Type B pancreatic cell (in vitro differentiated cells): ENCODE data around the gene XXYLT1. TPM values are rescaled to one million over a fixed set of nuclear protein-coding genes. Genes with fewer than 3 reads are reported as not detected.

ENCODE experiments used
- DNase-seq: peaks from one replicate; pipeline ENCODE4 v3.0.0; 2021; ENCODE audit warnings: mixed read lengths; ENCODE audit not compliant: unreplicated experiment; ENCODE audit errors: extremely low spot score
- H3K27ac Mint-ChIP-seq: 2 replicates; pipeline ENCODE4 v1.8.0; 2021; ENCODE audit warnings: mild to moderate bottlenecking, mixed read lengths
- H3K27me3 Mint-ChIP-seq: 2 replicates; pipeline ENCODE4 v1.8.0; 2021; ENCODE audit warnings: mixed read lengths
- H3K36me3 Mint-ChIP-seq: 2 replicates; pipeline ENCODE4 v1.8.0; 2021; ENCODE audit warnings: mixed read lengths
- H3K4me1 Mint-ChIP-seq: one replicate; pipeline ENCODE4 v1.8.0; 2021; ENCODE audit warnings: mixed read lengths; ENCODE audit not compliant: unreplicated experiment
- H3K4me3 Mint-ChIP-seq: 2 replicates; pipeline ENCODE4 v1.8.0; 2021; ENCODE audit warnings: mild to moderate bottlenecking, mixed read lengths
- H3K9me3 Mint-ChIP-seq: 2 replicates; pipeline ENCODE4 v1.8.0; 2021; ENCODE audit warnings: mixed read lengths
- total RNA-seq: library from RNA; stranded (reverse); gene quantifications from 2 replicates; pipeline ENCODE4 v1.2.1, GENCODE V29; 2021; ENCODE audit warnings: low replicate concordance
- TF ChIP-seq, protein P1 (sequence below): fragments of 200-600 bp; sonication (generic); conservative IDR thresholded peaks from 2 replicates; pipeline ENCODE4 v1.5.0; 2021; ENCODE audit warnings: antibody characterized with exemption, mild to moderate bottlenecking

Gene XXYLT1
- total RNA-seq, 1 donor from 2014 or later, result 27.0 TPM

DNA sequence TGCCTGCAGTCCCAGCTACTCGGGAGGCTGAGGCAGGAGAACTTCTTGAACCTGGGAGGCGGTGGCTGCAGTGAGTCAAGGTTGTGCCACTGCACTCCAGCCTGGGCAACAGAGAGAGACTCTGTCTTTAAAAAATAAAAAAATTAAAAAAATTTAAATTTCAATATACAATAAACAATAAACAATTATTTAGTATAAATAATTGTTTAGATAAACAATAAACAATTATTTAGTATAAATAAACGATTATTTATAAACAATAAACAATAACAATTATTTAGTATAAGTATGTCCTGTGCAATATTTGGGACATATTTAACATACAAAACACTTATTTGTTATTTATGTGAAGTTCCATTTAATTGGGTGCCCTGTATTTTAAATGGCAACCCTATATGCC is 119.6 kb downstream of the XXYLT1 start:
- TF ChIP-seq, protein P1, sequence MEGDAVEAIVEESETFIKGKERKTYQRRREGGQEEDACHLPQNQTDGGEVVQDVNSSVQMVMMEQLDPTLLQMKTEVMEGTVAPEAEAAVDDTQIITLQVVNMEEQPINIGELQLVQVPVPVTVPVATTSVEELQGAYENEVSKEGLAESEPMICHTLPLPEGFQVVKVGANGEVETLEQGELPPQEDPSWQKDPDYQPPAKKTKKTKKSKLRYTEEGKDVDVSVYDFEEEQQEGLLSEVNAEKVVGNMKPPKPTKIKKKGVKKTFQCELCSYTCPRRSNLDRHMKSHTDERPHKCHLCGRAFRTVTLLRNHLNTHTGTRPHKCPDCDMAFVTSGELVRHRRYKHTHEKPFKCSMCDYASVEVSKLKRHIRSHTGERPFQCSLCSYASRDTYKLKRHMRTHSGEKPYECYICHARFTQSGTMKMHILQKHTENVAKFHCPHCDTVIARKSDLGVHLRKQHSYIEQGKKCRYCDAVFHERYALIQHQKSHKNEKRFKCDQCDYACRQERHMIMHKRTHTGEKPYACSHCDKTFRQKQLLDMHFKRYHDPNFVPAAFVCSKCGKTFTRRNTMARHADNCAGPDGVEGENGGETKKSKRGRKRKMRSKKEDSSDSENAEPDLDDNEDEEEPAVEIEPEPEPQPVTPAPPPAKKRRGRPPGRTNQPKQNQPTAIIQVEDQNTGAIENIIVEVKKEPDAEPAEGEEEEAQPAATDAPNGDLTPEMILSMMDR, result no peak
- no peaks in the 10 kb centered on the region for H3K9me3 Mint-ChIP-seq
- no peak overlapping the region for H3K4me3 Mint-ChIP-seq
- H3K27me3 Mint-ChIP-seq, result peaks cover 4% of the 10 kb centered on the region
- no peak for DNase-seq
- no peak overlapping the region for H3K27ac Mint-ChIP-seq
- H3K4me1 Mint-ChIP-seq, result peaks cover 81% of the 10 kb centered on the region
- no peaks in the 10 kb centered on the region for H3K36me3 Mint-ChIP-seq

DNA sequence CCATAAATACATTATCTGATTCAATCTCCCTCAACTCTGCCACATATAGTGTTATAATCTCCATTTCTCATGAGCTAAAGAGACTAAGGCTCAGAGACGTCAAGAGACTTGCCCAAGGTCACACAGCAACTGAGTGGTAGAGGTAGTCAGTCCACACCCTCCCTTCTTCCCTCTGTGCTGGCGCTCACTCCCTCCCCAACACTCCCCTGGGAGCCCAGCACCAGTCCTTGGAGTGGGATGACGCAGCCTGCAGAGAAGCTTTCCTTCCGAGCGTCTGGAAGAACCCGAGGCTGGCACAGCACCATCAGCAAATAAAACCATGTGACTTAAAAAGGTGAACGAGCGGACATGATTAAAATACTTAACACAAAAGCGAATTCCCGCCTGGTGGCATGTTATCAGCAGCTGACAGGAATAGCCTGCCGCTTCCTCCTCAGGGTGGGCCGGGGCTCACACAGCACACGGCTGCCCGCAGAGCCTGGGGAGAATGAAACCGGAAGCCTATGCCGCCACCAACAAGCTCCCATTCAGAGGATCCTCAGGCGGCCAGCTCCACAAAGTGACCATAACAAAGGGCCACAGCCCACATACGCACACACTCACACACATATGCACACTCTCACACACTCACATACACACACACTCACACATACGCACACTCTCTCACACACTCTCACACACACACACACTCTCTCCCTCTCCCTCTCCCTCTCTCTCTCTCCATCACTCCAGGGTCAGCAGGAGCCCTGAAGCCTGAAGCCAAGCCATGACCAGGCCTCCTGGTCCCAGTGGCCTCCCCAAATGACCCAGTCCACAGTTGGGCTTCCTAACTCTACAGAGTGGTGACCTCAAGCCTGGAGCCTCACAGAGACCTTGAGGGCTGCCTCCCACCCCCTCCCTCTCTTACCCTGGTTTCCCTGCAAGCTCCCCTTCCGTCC is 120.5 kb downstream of the XXYLT1 start:
- no peak for DNase-seq

DNA sequence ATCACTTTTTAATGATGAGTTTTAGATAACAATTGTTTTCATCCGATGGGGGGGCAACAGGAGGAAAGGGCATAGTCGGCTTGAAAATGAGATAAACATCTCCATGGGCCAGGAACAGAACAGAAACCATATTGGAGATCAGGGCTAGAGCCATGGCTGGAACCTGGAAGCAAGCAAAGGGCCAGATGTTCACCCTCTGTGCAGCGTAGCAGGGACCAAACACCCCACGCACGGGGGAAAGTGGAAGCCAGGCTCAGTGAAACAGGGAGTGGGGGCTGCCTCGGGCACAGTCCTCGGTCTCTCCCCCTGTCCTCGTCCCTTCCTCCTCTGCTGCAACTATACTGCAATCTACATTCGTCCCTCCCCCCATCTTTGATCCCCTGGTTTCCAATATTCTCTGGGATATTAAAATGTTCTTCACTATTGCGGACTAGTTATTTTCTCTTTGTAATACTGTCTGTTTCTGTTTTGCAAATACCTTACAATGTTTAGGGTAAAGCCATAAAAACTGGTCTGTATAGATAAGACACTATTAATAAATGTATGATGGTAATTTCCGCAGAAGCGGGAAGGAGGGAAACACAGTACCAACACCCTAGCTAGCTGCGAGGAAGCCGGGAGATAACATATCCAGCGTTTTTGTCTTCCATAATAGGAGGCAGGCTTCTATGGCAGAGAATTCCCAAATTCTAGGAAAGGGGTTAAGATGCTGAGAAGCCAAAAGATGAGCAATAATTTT is 121.5 kb downstream of the XXYLT1 start:
- Mint-ChIP-seq H3K4me1 (peaks cover 62% of the 10 kb centered on the region), H3K36me3 (no peaks in the 10 kb centered on the region), H3K9me3 (no peaks in the 10 kb centered on the region), H3K4me3 (no peak overlapping the region), H3K27me3 (peaks cover 4% of the 10 kb centered on the region), H3K27ac (no peak overlapping the region)
- TF ChIP-seq, protein P1, result no peak
- DNase-seq, result no peak

More for the DNA sequence above, 120.5 kb downstream of the XXYLT1 start:
- H3K4me1 Mint-ChIP-seq, result peaks cover 71% of the 10 kb centered on the region
- peak overlapping the region; percentile 57 for H3K4me3 Mint-ChIP-seq
- no peaks in the 10 kb centered on the region for H3K9me3 Mint-ChIP-seq
- H3K36me3 Mint-ChIP-seq, result no peaks in the 10 kb centered on the region
- peak overlapping the region; percentile 56 for H3K27ac Mint-ChIP-seq
- H3K27me3 Mint-ChIP-seq, result peaks cover 4% of the 10 kb centered on the region
- TF ChIP-seq, protein P1, result no peak

DNA sequence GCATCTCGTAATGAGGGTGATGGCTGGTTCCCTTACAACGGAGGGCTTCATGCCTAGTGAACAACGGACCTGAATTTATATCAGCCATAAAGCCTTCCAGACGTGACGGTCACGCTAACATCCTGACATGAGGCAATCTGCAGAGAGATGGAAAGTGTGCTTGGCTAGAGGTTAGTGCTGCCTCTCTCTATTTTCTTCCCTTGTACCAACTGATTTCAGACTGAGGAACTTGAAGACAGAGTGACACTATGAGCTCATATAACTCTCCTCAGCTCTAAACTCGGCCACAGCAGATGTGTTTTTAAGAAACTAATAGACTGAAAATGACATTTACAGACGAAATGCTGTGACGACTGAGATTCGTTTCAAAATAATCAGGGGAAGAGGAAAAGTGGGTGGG is 122.4 kb downstream of the XXYLT1 start:
- no peak for DNase-seq
- TF ChIP-seq, protein P1, result no peak
- peaks cover 53% of the 10 kb centered on the region for H3K4me1 Mint-ChIP-seq
- peak overlapping the region; percentile 17 for H3K27ac Mint-ChIP-seq
- no peak overlapping the region for H3K4me3 Mint-ChIP-seq
- no peaks in the 10 kb centered on the region for H3K27me3 Mint-ChIP-seq
- no peaks in the 10 kb centered on the region for H3K9me3 Mint-ChIP-seq
- peaks cover 1% of the 10 kb centered on the region for H3K36me3 Mint-ChIP-seq

DNA sequence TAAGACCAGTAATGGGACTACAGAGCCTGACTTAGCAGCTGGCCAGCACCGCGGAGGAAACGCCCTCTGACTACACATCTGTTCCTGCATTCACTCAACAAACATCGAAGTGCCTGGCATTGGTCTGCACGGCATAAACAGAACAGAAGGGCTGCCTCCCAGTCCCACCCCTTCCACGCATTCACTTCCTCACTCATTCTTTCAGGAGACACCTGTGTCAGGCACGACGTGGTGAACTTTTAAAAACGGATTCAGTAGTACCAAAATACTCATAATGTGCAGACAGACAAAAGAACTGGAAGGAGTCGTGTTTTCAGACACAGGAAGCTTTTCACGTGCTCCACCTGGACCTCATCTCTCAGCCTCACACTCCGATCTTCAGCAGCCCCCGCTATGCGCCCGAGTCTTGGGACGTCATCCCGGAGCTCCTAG is 123.3 kb downstream of the XXYLT1 start:
- Mint-ChIP-seq H3K9me3 (no peaks in the 10 kb centered on the region), H3K27me3 (no peaks in the 10 kb centered on the region), H3K4me3 (no peak overlapping the region), H3K4me1 (peaks cover 48% of the 10 kb centered on the region), H3K36me3 (peaks cover 6% of the 10 kb centered on the region), H3K27ac (peak overlapping the region; percentile 25)
- DNase-seq, result no peak
- TF ChIP-seq, protein P1, result no peak
